HepG2 (cell line): ENCODE data around the gene TBC1D30. TPM values are rescaled to one million over a fixed set of nuclear protein-coding genes. Genes with fewer than 3 reads are reported as not detected.

ENCODE experiments used
- ATAC-seq: fragments of 200-7000 bp; cut with Tn5 transposase; 3 replicates; pipeline ENCODE4 v1.9.1; 2020; ENCODE audit warnings: mild to moderate bottlenecking, moderate library complexity
- BruUV-seq: library from RNA; stranded (reverse); fragments of 400-500 nt; replicated peaks from 2 replicates; lab custom pipeline; 2021; lab: Mats Ljungman, UMichigan
- CTCF ChIA-PET: fragments of 300-600 bp; formaldehyde crosslinking; extraction: SDS; loops from one replicate; lab custom pipeline; 2021; ENCODE audit warnings: low total read pairs, inconsistent platforms, low intra/inter-chr PET ratio; lab: Yijun Ruan, JAX
- POLR2A ChIA-PET: fragments of 350-600 bp; sonication (Branson Sonifier 250); formaldehyde crosslinking; loops from one replicate; lab custom pipeline; 2020; ENCODE audit warnings: antibody characterized with exemption, inconsistent platforms; lab: Yijun Ruan, JAX
- DNase-seq: peaks from one replicate; pipeline ENCODE4 v3.0.0-alpha.2; 2015; ENCODE audit warnings: low spot score
- FAIRE-seq: peaks from 3 replicates; lab custom pipeline; 2011; peaks lifted over from hg19 to GRCh38; lab: Jason Lieb, UNC
- H2AFZ ChIP-seq: one replicate; pipeline ENCODE4 v1.6.1; 2011; ENCODE audit warnings: low read length, inconsistent platforms
- H3K27ac ChIP-seq: fragments of 300-600 bp; 3 replicates; pipeline ENCODE4 v1.8.0; 2011; ENCODE audit warnings: mixed run types, mild to moderate bottlenecking, mixed read lengths, low read length, inconsistent platforms; ENCODE audit not compliant: insufficient read depth; ENCODE audit errors: extremely low read length
- H3K27me3 ChIP-seq, 2 experiments: fragments of 200-600 bp in 1 of 2; 2 replicates in 1 of 2; 3 replicates in 1 of 2; pipeline versions ENCODE4 v1.6.0 to v1.8.0; 2011; ENCODE audit warnings: low read length in 2 of 2, mild to moderate bottlenecking in 2 of 2, moderate library complexity in 2 of 2, inconsistent platforms in 1 of 2; ENCODE audit not compliant: insufficient read depth in 2 of 2, control insufficient read depth in 1 of 2
- H3K36me3 ChIP-seq, 2 experiments: fragments of 200-600 bp in 1 of 2; replicated peaks in 1 of 2; 2 replicates in 1 of 2; 3 replicates in 1 of 2; pipeline versions ENCODE4 v1.5.1 to v1.8.0; 2011; ENCODE audit warnings: low read length in 2 of 2, inconsistent platforms in 1 of 2; ENCODE audit not compliant: insufficient read depth in 2 of 2, control insufficient read depth in 1 of 2
- H3K4me1 ChIP-seq: 2 replicates; pipeline ENCODE4 v1.5.1; 2012; ENCODE audit warnings: low read length, inconsistent platforms; ENCODE audit not compliant: insufficient read depth
- H3K4me2 ChIP-seq: 2 replicates; pipeline ENCODE4 v1.6.0; 2011; ENCODE audit warnings: low read depth, low read length, inconsistent platforms
- H3K4me3 ChIP-seq, 3 experiments: fragments of 200-600 bp in 1 of 3; sonication (generic), shearing (Covaris generic) in 1 of 3; replicated peaks in 1 of 3; 2 replicates each; pipeline ENCODE4 v1.5.1; 2011 to 2016; ENCODE audit warnings: low read length in 3 of 3, inconsistent platforms in 2 of 3, low read depth in 2 of 3, mild to moderate bottlenecking in 2 of 3, control low read depth in 1 of 3, mixed read lengths in 1 of 3; ENCODE audit not compliant: insufficient read depth in 1 of 3
- H3K79me2 ChIP-seq: one replicate; pipeline ENCODE4 v1.6.1; 2011; ENCODE audit warnings: low read length, inconsistent platforms; ENCODE audit not compliant: insufficient read depth
- H3K9ac ChIP-seq: 2 replicates; pipeline ENCODE4 v1.6.0; 2011; ENCODE audit warnings: mild to moderate bottlenecking, low read depth, low read length, inconsistent platforms; ENCODE audit not compliant: insufficient read depth
- H3K9me3 ChIP-seq: 2 replicates; pipeline ENCODE4 v1.5.1; 2012; ENCODE audit warnings: mild to moderate bottlenecking, low read length
- H4K20me1 ChIP-seq: 2 replicates; pipeline ENCODE4 v1.6.0; 2011; ENCODE audit warnings: inconsistent platforms, mild to moderate bottlenecking, low read length, moderate library complexity; ENCODE audit not compliant: insufficient read depth
- CAMTA2 ChIP-seq: sonication (generic); formaldehyde crosslinking; IDR thresholded peaks from 2 replicates; pipeline ENCODE4 v1.4.0; 2020; ENCODE audit warnings: mild to moderate bottlenecking, missing genetic modification reagents, borderline replicate concordance
- DNMT1 ChIP-seq: sonication (generic); formaldehyde crosslinking; IDR thresholded peaks from 2 replicates; pipeline ENCODE4 v1.5.1; 2020; ENCODE audit warnings: mild to moderate bottlenecking, missing genetic modification reagents
- EHMT2 ChIP-seq: fragments of 200-600 bp; sonication (generic); IDR thresholded peaks from 2 replicates; pipeline ENCODE4 v1.7.0; 2017; ENCODE audit warnings: antibody characterized with exemption, low read depth, low read length, borderline replicate concordance
- KLF11 ChIP-seq: IDR thresholded peaks from 2 replicates; pipeline ENCODE4 v1.6.1; 2016; ENCODE audit warnings: missing compliant biosample characterization
- MTF1 ChIP-seq: sonication (generic); formaldehyde crosslinking; IDR thresholded peaks from 2 replicates; pipeline ENCODE4 v1.5.0; 2020; ENCODE audit warnings: missing genetic modification reagents
- NFATC3 ChIP-seq: sonication (generic); formaldehyde crosslinking; IDR thresholded peaks from 2 replicates; pipeline ENCODE4 v1.5.1; 2020; ENCODE audit warnings: mild to moderate bottlenecking, missing genetic modification reagents
- SALL2 ChIP-seq: sonication (generic); formaldehyde crosslinking; IDR thresholded peaks from 2 replicates; pipeline ENCODE4 v1.8.1; 2023; ENCODE audit warnings: mild to moderate bottlenecking, missing genetic modification reagents, inconsistent platforms
- SP4 ChIP-seq: sonication (generic); formaldehyde crosslinking; IDR thresholded peaks from 2 replicates; pipeline ENCODE4 v1.8.1; 2023; ENCODE audit warnings: mild to moderate bottlenecking, missing genetic modification reagents
- TRIM22 ChIP-seq: fragments of 450-650 bp; IDR thresholded peaks from 2 replicates; pipeline ENCODE4 v1.6.1; 2017
- ZFP1 ChIP-seq: IDR thresholded peaks from 2 replicates; pipeline ENCODE4 v1.6.1; 2016
- ZNF124 ChIP-seq: sonication (generic); formaldehyde crosslinking; IDR thresholded peaks from 2 replicates; pipeline ENCODE4 v1.4.0; 2020; ENCODE audit warnings: missing genetic modification reagents
- ZNF672 ChIP-seq: sonication (generic); formaldehyde crosslinking; IDR thresholded peaks from 2 replicates; pipeline ENCODE4 v1.8.1; 2022; ENCODE audit warnings: missing genetic modification reagents
- WGBS: methylation state at CpG from one replicate; pipeline ENCODE4 v1.1.6; 2017; ENCODE audit warnings: low lambda C conversion rate; 5-methylcytosine and 5-hydroxymethylcytosine counted together
- in situ Hi-C: cut with HindIII; loops from 2 replicates; pipeline ENCODE4 v1.10.0; 2017; ENCODE audit warnings: low pct_unique_long_range_greater_than_20kb; ENCODE audit not compliant: extremely low pct_ligation_motif_present
- intact Hi-C: fragments of 100-400 bp; cut with micrococcal nuclease; formaldehyde crosslinking; loops from one replicate; pipeline ENCODE4 v1.10.0; 2022; ENCODE audit not compliant: unreplicated experiment
- polyA plus RNA-seq, 8 experiments: library from polyadenylated mRNA; depleted of rRNA in 3 of 8; stranded (reverse) in 7 of 8; unstranded in 1 of 8; fragments of >200 nt; fragmentation: Illumina TruSeq in 4 of 8; extraction: Trizol in 4 of 8; gene quantifications; 2 replicates each; pipeline versions ENCODE4 v1.2.1 to v1.2.3, GENCODE V29; 2011 to 2016; ENCODE audit warnings: low read depth in 4 of 8, missing spikeins in 1 of 8, mixed read lengths in 1 of 8; ENCODE audit not compliant: insufficient read depth in 1 of 8
- total RNA-seq, 5 experiments: library from RNA; depleted of rRNA; stranded (reverse); fragments of >200 nt; fragmentation: Illumina TruSeq; extraction: Trizol; gene quantifications; 2 replicates each; pipeline ENCODE4 v1.2.3, GENCODE V29; 2016; ENCODE audit warnings: low read depth in 1 of 5
- TF ChIP-seq, protein P1 (sequence below): sonication (generic); formaldehyde crosslinking; conservative IDR thresholded peaks from 2 replicates; pipeline ENCODE4 v1.5.0; 2020; ENCODE audit warnings: missing genetic modification reagents
- TF ChIP-seq, protein P2 (sequence below): sonication (generic); formaldehyde crosslinking; IDR thresholded peaks from 2 replicates; pipeline ENCODE4 v1.5.1; 2020; ENCODE audit warnings: mild to moderate bottlenecking, missing genetic modification reagents, moderate library complexity

The TBC1D30 gene
- total and polyA plus RNA-seq, 2 of the 13 experiments (the other 11 are each of a cell fraction or from before 2014, with no cell fraction given) = 0.42 to 0.67 TPM

DNA sequence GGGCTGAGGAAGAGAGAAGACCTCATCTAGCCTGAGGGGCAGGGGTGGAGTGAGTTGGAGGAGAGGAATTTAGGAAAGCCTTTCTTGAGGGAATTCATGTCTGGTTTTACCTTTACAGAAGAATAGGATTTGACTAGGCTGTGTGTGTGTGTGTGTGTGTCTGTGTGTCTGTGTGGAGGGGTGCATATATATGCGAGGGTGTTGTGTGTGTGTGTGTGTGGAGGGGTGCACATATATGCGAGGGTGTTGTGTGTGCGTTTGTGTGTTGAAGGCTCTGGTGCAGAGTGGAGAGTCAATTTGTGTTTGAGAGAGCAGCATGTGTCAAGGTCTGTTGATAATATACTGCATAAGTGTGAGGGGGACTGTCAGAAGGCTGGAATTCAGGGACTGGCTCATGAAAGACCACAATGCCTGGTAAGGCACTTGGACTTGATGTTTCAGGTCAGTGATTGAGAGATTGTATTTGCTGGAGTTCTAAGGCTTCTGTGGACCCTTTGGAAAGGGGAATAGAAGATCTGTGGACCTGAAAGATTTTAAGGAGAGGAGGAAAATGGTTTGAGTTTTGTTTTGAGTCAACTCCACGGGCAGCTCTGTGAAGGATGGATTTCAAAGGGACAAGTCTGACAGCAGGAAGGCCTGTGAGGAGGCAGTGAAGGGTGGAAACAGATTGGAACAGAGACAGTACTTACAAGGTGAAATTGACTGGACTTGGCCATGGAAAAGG is 34.6 kb downstream of the TBC1D30 start:
- 52% methylated on average over 4 of the region's 4 CpGs for WGBS
- H3K9ac ChIP-seq = no peak overlapping the region
- intact Hi-C loops (no loop called here), in situ Hi-C loops (no loop called here)
- ATAC-seq = no peak
- no peaks in the 10 kb centered on the region for H3K79me2 ChIP-seq
- ChIA-PET CTCF (no interaction called here), POLR2A (no interaction called here)
- 0 out of 2 replicates have a peak, but pooled peaks cover 2% of the 10 kb centered on the region for H4K20me1 ChIP-seq
- H3K4me2 ChIP-seq = no peak overlapping the region
- H3K4me1 ChIP-seq = no peaks in the 10 kb centered on the region
- no peak overlapping the region for H3K27ac ChIP-seq
- FAIRE-seq = no peak
- no peak overlapping the region for H3K4me3 ChIP-seq
- no peaks in the 10 kb centered on the region for H3K9me3 ChIP-seq
- BruUV-seq = no TSS peak
- no peaks in the 10 kb centered on the region for H3K36me3 ChIP-seq
- DNase-seq = no peak
- no peaks in the 10 kb centered on the region for H3K27me3 ChIP-seq
- TF ChIP-seq TRIM22 (no peak), MTF1 (CRISPR knock-in tag) (no peak), CAMTA2 (CRISPR knock-in tag) (no peak), ZFP1 (CRISPR knock-in tag) (no peak), EHMT2 (no peak), NFATC3 (CRISPR knock-in tag) (no peak), ZNF672 (CRISPR knock-in tag) (no peak), SALL2 (no peak), SP4 (CRISPR knock-in tag) (no peak), ZNF124 (CRISPR knock-in tag) (no peak), DNMT1 (CRISPR knock-in tag) (no peak), KLF11 (no peak)
- TF ChIP-seq, protein P1, sequence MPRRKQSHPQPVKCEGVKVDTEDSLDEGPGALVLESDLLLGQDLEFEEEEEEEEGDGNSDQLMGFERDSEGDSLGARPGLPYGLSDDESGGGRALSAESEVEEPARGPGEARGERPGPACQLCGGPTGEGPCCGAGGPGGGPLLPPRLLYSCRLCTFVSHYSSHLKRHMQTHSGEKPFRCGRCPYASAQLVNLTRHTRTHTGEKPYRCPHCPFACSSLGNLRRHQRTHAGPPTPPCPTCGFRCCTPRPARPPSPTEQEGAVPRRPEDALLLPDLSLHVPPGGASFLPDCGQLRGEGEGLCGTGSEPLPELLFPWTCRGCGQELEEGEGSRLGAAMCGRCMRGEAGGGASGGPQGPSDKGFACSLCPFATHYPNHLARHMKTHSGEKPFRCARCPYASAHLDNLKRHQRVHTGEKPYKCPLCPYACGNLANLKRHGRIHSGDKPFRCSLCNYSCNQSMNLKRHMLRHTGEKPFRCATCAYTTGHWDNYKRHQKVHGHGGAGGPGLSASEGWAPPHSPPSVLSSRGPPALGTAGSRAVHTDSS (CRISPR knock-in tag) = no peak
- TF ChIP-seq, protein P2, sequence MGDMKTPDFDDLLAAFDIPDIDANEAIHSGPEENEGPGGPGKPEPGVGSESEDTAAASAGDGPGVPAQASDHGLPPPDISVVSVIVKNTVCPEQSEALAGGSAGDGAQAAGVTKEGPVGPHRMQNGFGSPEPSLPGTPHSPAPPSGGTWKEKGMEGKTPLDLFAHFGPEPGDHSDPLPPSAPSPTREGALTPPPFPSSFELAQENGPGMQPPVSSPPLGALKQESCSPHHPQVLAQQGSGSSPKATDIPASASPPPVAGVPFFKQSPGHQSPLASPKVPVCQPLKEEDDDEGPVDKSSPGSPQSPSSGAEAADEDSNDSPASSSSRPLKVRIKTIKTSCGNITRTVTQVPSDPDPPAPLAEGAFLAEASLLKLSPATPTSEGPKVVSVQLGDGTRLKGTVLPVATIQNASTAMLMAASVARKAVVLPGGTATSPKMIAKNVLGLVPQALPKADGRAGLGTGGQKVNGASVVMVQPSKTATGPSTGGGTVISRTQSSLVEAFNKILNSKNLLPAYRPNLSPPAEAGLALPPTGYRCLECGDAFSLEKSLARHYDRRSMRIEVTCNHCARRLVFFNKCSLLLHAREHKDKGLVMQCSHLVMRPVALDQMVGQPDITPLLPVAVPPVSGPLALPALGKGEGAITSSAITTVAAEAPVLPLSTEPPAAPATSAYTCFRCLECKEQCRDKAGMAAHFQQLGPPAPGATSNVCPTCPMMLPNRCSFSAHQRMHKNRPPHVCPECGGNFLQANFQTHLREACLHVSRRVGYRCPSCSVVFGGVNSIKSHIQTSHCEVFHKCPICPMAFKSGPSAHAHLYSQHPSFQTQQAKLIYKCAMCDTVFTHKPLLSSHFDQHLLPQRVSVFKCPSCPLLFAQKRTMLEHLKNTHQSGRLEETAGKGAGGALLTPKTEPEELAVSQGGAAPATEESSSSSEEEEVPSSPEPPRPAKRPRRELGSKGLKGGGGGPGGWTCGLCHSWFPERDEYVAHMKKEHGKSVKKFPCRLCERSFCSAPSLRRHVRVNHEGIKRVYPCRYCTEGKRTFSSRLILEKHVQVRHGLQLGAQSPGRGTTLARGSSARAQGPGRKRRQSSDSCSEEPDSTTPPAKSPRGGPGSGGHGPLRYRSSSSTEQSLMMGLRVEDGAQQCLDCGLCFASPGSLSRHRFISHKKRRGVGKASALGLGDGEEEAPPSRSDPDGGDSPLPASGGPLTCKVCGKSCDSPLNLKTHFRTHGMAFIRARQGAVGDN (CRISPR knock-in tag) = no peak
- TF ChIP-seq, all 625 proteins: peak for 0
- no peak overlapping the region for H2AFZ ChIP-seq
